Choroid plexus epithelial cell (primary cell): ENCODE measurements around the gene PHYHIPL.

ENCODE experiments used
- DNase-seq: peaks from one replicate; pipeline ENCODE4 v3.0.0-alpha.2; 2010; ENCODE audit warnings: low read depth
- H3K4me3 ChIP-seq: 2 replicates; pipeline ENCODE4 v1.5.1; 2011; ENCODE audit warnings: low read depth, mild to moderate bottlenecking, control low read depth, low read length, moderate library complexity
- CTCF ChIP-seq: conservative IDR thresholded peaks from 2 replicates; pipeline ENCODE4 v1.5.1; 2011; ENCODE audit warnings: low read depth, mild to moderate bottlenecking, control low read depth, inconsistent platforms, low read length, moderate library complexity

PHYHIPL gene

DNA sequence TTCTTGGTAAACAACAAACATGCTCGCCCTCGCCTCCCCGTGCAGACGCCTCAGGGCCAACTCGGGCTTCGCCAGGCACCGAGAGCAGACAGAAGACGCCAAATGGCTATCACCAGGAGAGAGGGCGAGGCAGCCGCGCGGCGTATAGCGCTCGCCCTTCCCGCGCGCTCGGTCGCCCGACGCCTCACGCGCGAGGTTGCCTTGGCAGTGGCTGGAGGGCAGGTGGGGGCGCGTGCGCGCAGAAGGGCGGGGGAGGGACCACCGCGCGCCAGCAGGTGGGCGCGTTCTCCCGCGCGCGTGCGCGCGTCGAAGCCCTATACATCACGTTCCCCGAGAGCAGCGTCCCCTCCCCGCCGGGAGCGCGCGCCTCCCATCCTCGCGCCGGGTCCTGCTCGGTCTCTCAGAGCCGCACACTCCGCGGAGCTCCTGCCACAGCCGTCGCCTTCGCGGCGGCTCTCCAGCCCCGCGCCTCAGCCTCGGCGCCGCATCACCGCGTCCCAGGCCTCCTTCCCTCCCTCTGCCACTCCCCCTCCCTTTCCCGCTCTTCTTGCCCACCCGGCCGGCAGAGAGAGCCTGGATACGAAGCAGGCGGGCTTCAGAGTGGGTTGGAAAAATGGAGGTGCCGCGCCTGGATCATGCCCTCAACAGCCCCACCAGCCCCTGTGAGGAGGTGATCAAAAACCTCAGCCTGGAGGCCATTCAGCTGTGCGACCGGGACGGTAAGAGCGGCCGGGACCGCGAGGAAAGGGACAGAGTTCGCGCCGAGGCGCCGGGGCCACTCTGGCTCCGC, at the start of gene PHYHIPL:
Gene PHYHIPL, plus strand, starts transcription at position 403 of the 790 bp plus-strand sequence. Its CDS starts 211 bp downstream, at position 614.
- no peak for DNase-seq
- H3K4me3 ChIP-seq: peak within 1 kb of the TSS; percentile 20
- TF ChIP-seq CTCF: no peak

GRCh38 chr10:59126991-59127390, 49.5 kb upstream of the PHYHIPL start:
- H3K4me3 ChIP-seq: no peak overlapping the region
- no peak for TF ChIP-seq CTCF
- DNase-seq: no peak

DNA sequence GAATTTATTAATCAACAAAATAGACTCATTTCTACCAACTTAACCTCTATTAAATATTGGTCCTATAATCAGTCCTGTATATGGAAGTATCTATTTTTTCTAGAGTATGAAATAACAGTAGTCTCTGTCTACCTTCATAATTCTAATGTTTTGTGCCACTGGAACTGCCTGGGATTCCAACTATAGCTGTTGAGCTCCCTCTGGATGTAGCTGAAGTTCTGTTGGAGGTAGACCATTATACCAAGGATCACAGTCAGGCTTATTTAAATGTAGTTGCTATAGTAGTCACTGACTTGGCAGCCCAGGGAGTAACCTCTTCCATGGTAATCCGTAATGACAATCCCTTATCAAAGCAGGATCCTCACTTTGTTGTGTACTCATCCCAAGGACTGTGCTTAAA, 48.5 kb upstream of the PHYHIPL start:
- no peak for TF ChIP-seq CTCF
- DNase-seq: no peak
- H3K4me3 ChIP-seq: no peak overlapping the region

GRCh38 chr10:59129867-59130266, 46.6 kb upstream of the PHYHIPL start:
- no peak for TF ChIP-seq CTCF
- no peak overlapping the region for H3K4me3 ChIP-seq

GRCh38 chr10:59131666-59132065, 44.8 kb upstream of the PHYHIPL start:
- no peak overlapping the region for H3K4me3 ChIP-seq
- TF ChIP-seq CTCF: no peak
- DNase-seq: no peak

More at GRCh38 chr10:59129867-59130266, 46.6 kb upstream of the PHYHIPL start:
- DNase-seq: no peak

DNA sequence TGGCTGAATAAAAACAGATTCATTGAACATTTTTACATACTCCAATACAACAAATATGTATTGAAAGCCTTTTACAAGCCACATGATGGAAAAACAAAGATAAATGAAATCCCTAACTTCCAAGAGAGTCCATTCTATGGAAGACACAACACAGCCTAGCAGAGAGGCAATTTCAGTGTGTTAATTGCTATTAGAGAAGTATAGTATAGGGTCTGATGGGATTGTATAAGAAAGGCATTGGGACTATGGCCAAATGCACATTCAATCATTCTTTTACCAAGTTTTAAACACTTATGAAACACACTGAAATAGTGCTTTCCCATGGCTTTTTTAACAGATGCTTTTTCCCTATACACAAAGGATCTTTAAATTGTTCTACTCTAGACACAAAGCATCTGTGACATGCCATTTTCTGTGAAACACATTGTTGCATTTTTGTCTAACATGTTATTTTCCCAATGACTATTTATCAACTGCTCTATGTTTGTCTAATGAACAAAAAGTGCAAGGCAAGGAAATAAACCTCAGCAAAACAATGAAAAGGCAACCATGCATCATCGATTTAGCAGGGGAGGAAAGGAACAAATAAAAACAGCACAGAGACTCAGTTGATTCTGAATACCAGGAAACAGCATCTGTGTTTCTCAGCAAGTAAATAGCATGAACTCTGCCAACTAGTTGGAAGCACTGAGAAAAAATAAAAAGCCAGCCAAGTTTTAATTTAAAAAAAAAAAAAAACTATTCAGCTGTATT, 42.4 kb upstream of the PHYHIPL start:
- no peak for TF ChIP-seq CTCF

More for the DNA sequence above, 42.4 kb upstream of the PHYHIPL start:
- no peak overlapping the region for H3K4me3 ChIP-seq
- DNase-seq: no peak
